Glutamatergic neuron (in vitro differentiated cells): ENCODE results near the gene LPIN1. TPM values are rescaled to one million over a fixed set of nuclear protein-coding genes. Genes with fewer than 3 reads are reported as not detected.

ENCODE experiments used
- DNase-seq: peaks from one replicate; pipeline ENCODE4 v3.0.0; 2022
- H3K27ac Mint-ChIP-seq: one replicate; pipeline ENCODE4 v1.8.0; 2020; ENCODE audit warnings: mild to moderate bottlenecking, mixed read lengths, inconsistent platforms; ENCODE audit not compliant: unreplicated experiment
- H3K27me3 Mint-ChIP-seq: one replicate; pipeline ENCODE4 v1.8.0; 2020; ENCODE audit warnings: mild to moderate bottlenecking, moderate library complexity, mixed read lengths, inconsistent platforms; ENCODE audit not compliant: unreplicated experiment
- H3K36me3 Mint-ChIP-seq: one replicate; pipeline ENCODE4 v1.8.0; 2020; ENCODE audit warnings: mild to moderate bottlenecking, mixed read lengths, inconsistent platforms; ENCODE audit not compliant: unreplicated experiment
- H3K4me1 Mint-ChIP-seq: one replicate; pipeline ENCODE4 v1.8.0; 2020; ENCODE audit warnings: mild to moderate bottlenecking, low read depth, mixed read lengths, inconsistent platforms; ENCODE audit not compliant: unreplicated experiment
- H3K4me3 Mint-ChIP-seq: one replicate; pipeline ENCODE4 v1.8.0; 2020; ENCODE audit warnings: mild to moderate bottlenecking, mixed read lengths, inconsistent platforms; ENCODE audit not compliant: unreplicated experiment
- H3K9me3 Mint-ChIP-seq: one replicate; pipeline ENCODE4 v1.8.0; 2020; ENCODE audit warnings: mild to moderate bottlenecking, moderate library complexity, mixed read lengths, inconsistent platforms; ENCODE audit not compliant: unreplicated experiment
- CTCF ChIP-seq: fragments of 200-600 bp; sonication (generic); IDR thresholded peaks from one replicate; pipeline ENCODE4 v1.5.0; 2021; ENCODE audit not compliant: partially characterized antibody, unreplicated experiment
- total RNA-seq: library from RNA; stranded (reverse); fragmentation: NEBNext Ultra II Directional; extraction: Animal tissue kit (Norgen Biotek cat#: 25700); gene quantifications from one replicate; pipeline ENCODE4 v1.2.1, GENCODE V29; 2021; ENCODE audit not compliant: unreplicated experiment

LPIN1 gene
- total RNA-seq, 1 donor from 2014 or later, result 142 TPM

DNA sequence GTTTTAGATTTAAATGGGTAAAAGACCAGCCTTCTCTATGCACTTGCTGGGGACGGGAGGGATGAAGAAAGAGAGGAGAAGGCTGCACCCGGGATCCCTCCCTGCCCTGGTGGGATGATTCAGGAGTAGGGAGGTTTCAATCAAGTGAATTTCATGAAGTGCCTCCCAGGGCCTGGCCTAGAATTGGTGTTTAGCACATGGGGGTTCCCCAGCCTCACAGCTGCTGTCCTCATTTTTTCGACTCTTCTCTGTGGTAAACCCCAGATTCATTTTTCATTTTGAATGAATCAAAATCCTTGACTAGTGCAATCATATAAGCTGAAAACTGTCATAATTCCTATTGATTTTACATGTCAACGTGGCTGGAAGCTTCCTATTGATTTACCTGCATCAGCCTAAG is 81.1 kb downstream of the LPIN1 start:
- Mint-ChIP-seq H3K27ac (no peak overlapping the region), H3K27me3 (peaks cover 4% of the 10 kb centered on the region), H3K4me1 (peaks cover 10% of the 10 kb centered on the region), H3K4me3 (no peak overlapping the region), H3K9me3 (peaks cover 2% of the 10 kb centered on the region), H3K36me3 (no peaks in the 10 kb centered on the region)
- no peak for TF ChIP-seq CTCF
- no peak for DNase-seq

- no peak overlapping the region for H3K4me3 Mint-ChIP-seq
- no peaks in the 10 kb centered on the region for H3K27me3 Mint-ChIP-seq
Measured at GRCh38 chr2:11828933-11829323, 82.5 kb downstream of the LPIN1 start.

DNA sequence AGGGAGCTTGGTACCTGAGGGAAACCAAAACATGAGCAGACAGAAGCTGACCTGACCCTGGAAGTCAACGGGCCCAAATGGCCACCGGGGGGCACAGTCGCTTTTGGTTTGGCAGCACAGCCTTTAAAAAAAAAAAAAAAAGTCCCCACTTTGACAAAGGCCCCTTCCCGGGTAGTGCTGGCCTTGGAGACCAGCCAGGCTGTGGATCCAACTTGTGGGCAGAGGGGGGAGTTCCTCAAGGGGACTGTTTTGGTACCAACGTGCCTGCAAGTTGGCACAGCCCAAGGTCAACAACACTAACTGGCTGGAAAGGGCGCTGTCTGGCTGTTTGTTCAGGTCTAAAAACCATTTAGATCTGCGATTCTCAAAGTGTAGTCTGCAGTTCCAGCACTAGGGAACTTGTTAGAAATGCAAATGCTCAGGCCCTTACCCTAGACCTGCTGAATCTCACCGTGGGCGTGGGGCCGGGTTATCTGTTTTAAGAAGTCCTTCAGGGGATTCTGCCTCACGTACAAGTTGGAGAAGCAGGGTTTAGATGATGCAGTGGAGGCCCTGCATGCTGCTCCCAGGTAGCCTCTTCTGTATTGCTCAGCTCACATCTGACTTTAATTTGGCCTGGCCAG is 83.0 kb downstream of the LPIN1 start:
- peak; percentile 50 for TF ChIP-seq CTCF
- DNase-seq, result peak; percentile 79
- no peaks in the 10 kb centered on the region for H3K9me3 Mint-ChIP-seq
- no peaks in the 10 kb centered on the region for H3K27me3 Mint-ChIP-seq
- no peak overlapping the region for H3K4me3 Mint-ChIP-seq
- H3K36me3 Mint-ChIP-seq, result peaks cover 5% of the 10 kb centered on the region
- H3K4me1 Mint-ChIP-seq, result peaks cover 10% of the 10 kb centered on the region
- H3K27ac Mint-ChIP-seq, result no peak overlapping the region

More at GRCh38 chr2:11828933-11829323, 82.5 kb downstream of the LPIN1 start:
- Mint-ChIP-seq H3K27ac (no peak overlapping the region), H3K36me3 (peaks cover under 1% of the 10 kb centered on the region), H3K4me1 (peaks cover 10% of the 10 kb centered on the region), H3K9me3 (no peaks in the 10 kb centered on the region)
- TF ChIP-seq CTCF, result no peak
- no peak for DNase-seq

GRCh38 chr2:11829947-11830707 is 83.7 kb downstream of the LPIN1 start:
- H3K4me1 Mint-ChIP-seq, result peaks cover 10% of the 10 kb centered on the region
- peak; percentile 66 for DNase-seq
- peaks cover 5% of the 10 kb centered on the region for H3K36me3 Mint-ChIP-seq
- no peak for TF ChIP-seq CTCF
- H3K27ac Mint-ChIP-seq, result no peak overlapping the region
- no peak overlapping the region for H3K4me3 Mint-ChIP-seq
- no peaks in the 10 kb centered on the region for H3K27me3 Mint-ChIP-seq
- H3K9me3 Mint-ChIP-seq, result no peaks in the 10 kb centered on the region

DNA sequence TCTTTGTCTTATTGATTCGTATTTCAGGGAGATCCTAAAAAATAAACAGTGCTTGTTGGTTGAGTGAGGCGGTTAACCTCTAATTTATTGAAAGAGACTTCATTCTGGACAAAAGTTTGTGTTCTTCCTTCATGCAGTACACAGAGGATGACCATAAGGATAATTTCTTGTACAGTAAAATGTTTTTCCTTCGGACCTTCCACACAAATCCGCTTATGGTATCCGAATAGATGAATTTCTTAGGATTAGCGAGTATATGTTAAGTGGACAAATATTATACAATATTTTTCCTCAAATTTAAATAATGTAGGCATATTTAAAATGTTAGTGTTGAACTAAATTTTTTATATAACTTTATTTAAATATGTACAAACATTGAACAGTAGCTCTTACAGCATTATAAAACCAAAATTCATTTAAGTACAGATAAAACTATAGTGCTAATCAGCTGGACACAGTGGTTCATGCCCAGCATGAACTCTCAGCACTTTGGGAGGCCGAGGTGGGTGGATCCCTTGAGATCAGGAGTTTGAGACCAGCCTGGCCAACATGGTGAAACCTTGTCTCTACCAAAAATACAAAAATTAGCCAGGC is 84.4 kb downstream of the LPIN1 start:
- Mint-ChIP-seq H3K4me1 (peaks cover 10% of the 10 kb centered on the region), H3K36me3 (peaks cover 5% of the 10 kb centered on the region), H3K27me3 (no peaks in the 10 kb centered on the region), H3K9me3 (no peaks in the 10 kb centered on the region), H3K27ac (no peak overlapping the region), H3K4me3 (no peak overlapping the region)
- no peak for DNase-seq
- no peak for TF ChIP-seq CTCF
